ENCODE measurements around the gene IFI16. TPM values are rescaled to one million over a fixed set of nuclear protein-coding genes. Genes with fewer than 3 reads are reported as not detected.
"Not testable (repeated sequence)": the region's sequence is repeated elsewhere in the genome, so short reads cannot be mapped to it uniquely, and the experiment has no call there.

The IFI16 gene
- polyA plus RNA-seq, 2 of the 4 experiments (the other 2 are of a cell fraction), result 1.5 to 3.3 TPM

- ChIA-PET CTCF (interaction anchor here (1.0 kb wide), 1 partner anchor 19 kb away, joined by 3 read pairs; no protein-coding TSS in a partner anchor), POLR2A (no interaction called here)
- FAIRE-seq (no peak), ATAC-seq (no peak), DNase-seq (ENCODE audit: low read depth in 1 of 2, low spot score in 1 of 2) (no peak)
- Histone ChIP-seq H3K4me2 (no peak overlapping the region), H3K27ac (no peak overlapping the region), H3K9me3 (no peaks in the 10 kb centered on the region), H3K4me3 (no peak overlapping the region), H3K4me1 (no peaks in the 10 kb centered on the region)
- WGBS (ENCODE audit: missing lambda C conversion rate), result 7% methylated on average over 1 of the region's 1 CpG
- no peak for TF ChIP-seq CBX8 (IDR thresholded peaks at IDR 0.05)
- no peak for TF ChIP-seq FOSB (CRISPR knock-in tag; IDR thresholded peaks at IDR 0.05)
- TF ChIP-seq HMGXB4 (CRISPR knock-in tag; IDR thresholded peaks at IDR 0.05; ENCODE audit: borderline replicate concordance), result no peak
- no peak for TF ChIP-seq POLR2AphosphoS2 (conservative IDR thresholded peaks at IDR 0.05; ENCODE audit: low read length)
- no peak for TF ChIP-seq RAD21 (conservative IDR thresholded peaks at IDR 0.05 in 1 of 2, IDR thresholded peaks at IDR 0.05 in 1 of 2)
- no peak for TF ChIP-seq ZFP36 (IDR thresholded peaks at IDR 0.05; ENCODE audit: borderline replicate concordance, partially characterized antibody)
- no peak for TF ChIP-seq FOSL2 (IDR thresholded peaks at IDR 0.05)
- TF ChIP-seq FOSL2 (CRISPR knock-in tag; IDR thresholded peaks at IDR 0.05), result no peak
- no peak for TF ChIP-seq TFCP2L1 (CRISPR knock-in tag; IDR thresholded peaks at IDR 0.05)
- TF ChIP-seq HOXB13 (CRISPR knock-in tag; IDR thresholded peaks at IDR 0.05; ENCODE audit: low read depth), result no peak
- no peak for TF ChIP-seq CBX2 (IDR thresholded peaks at IDR 0.05; ENCODE audit: borderline replicate concordance, low read depth)
Measured at GRCh38 chr1:159040206-159040605, 30.5 kb downstream of the IFI16 start.

DNA sequence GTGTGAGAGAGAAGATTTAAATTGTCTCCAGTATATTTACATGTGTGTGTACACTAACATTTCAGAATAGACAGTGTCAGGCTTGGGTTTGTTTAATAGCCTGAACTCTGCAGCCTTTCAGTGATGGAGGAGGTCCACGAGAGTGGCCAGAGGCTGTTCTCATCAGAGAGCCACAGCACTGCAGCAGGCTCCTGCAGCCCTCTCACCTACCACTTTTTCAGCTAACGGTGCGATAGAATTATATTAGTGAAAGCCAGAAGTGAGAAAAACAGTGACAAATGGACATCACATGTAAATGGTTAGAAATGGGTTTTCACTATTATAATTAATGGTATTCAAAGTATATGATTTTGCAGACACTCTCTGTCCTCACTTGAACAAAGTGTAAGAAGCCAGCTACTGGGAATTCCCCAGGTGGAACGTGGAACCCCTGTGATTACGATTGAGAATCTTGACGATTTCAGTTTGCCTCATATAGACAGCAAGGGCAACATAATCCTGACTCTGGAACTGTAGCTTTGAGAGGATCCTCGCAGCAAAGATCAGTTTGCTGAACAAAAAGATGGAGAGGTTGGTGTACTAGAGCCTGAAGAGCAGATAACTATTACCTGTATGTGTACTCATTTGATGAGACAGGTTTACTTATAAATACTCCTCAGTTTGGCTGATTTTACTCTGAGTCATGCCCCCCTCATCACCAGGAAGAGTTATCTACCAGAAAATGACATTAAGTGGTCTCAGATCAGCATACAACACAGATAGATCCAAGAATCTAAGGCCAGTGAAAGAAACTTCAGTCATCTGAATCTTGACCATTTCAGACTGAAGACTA lies 31.4 kb downstream of the IFI16 start:
- Histone ChIP-seq H3K9me3 (no peaks in the 10 kb centered on the region), H3K27ac (no peak overlapping the region), H3K4me3 (no peak overlapping the region), H3K4me2 (no peak overlapping the region), H3K4me1 (no peaks in the 10 kb centered on the region)
- no peak for TF ChIP-seq FOSB (CRISPR knock-in tag; IDR thresholded peaks at IDR 0.05)
- TF ChIP-seq, protein P1, sequence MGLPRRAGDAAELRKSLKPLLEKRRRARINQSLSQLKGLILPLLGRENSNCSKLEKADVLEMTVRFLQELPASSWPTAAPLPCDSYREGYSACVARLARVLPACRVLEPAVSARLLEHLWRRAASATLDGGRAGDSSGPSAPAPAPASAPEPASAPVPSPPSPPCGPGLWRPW (IDR thresholded peaks at IDR 0.05), result no peak
- TF ChIP-seq KDM5A (IDR thresholded peaks at IDR 0.05), result no peak
- no peak for TF ChIP-seq TP53 (CRISPR knock-in tag; IDR thresholded peaks at IDR 0.05)
- TF ChIP-seq, protein P2, sequence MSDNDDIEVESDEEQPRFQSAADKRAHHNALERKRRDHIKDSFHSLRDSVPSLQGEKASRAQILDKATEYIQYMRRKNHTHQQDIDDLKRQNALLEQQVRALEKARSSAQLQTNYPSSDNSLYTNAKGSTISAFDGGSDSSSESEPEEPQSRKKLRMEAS (IDR thresholded peaks at IDR 0.05), result no peak
- TF ChIP-seq RARB (CRISPR knock-in tag; IDR thresholded peaks at IDR 0.05), result no peak
- no peak for TF ChIP-seq FOSL2 (IDR thresholded peaks at IDR 0.05)
- TF ChIP-seq FOSL2 (CRISPR knock-in tag; IDR thresholded peaks at IDR 0.05), result no peak
- TF ChIP-seq GATA3 (IDR thresholded peaks at IDR 0.05; ENCODE audit: borderline replicate concordance), result no peak
- no peak for TF ChIP-seq POLR2AphosphoS2 (conservative IDR thresholded peaks at IDR 0.05; ENCODE audit: low read length)
- no peak for TF ChIP-seq ELK1 (IDR thresholded peaks at IDR 0.05; ENCODE audit: low read depth, low read length)
- ChIA-PET POLR2A (no interaction called here), CTCF (no interaction called here)
- FAIRE-seq (no peak), DNase-seq (ENCODE audit: low read depth in 1 of 2, low spot score in 1 of 2) (no peak), ATAC-seq (no peak)
- 42% methylated on average over 7 of the region's 7 CpGs for WGBS (ENCODE audit: missing lambda C conversion rate)

DNA sequence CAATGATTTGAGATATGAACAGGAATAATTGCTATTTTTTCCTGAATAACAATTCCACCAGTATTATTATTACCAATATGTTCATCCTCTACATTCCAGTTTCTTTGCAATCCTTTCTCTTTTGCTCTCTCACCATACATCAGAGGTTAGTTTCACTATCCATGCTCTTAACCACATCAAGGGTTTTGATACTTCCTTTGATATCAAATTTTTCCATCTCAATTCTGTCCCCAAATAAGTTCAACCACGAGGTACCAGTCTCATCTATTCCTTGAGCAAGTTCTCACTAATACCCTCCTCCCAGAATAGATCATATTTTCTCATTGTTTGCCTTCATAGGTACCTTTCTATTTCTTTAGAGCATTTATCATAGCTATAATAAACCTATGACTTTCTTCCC lies 36.8 kb downstream of the IFI16 start:
- H3K9me3 ChIP-seq; H3K4me2 ChIP-seq; H3K4me1 ChIP-seq; POLR2A ChIA-PET; H3K27ac ChIP-seq; FAIRE-seq; DNase-seq (ENCODE audit: low read depth in 1 of 2, low spot score in 1 of 2); CTCF ChIA-PET; H3K4me3 ChIP-seq; ATAC-seq: not testable (repeated sequence)
- WGBS (ENCODE audit: missing lambda C conversion rate), result 0% methylated on average over 1 of the region's 1 CpG
